ENCODE results near the gene TFEB. TPM values are rescaled to one million over a fixed set of nuclear protein-coding genes. Genes with fewer than 3 reads are reported as not detected.

The TFEB gene
- total RNA-seq, 1 donor from 2014 or later, result 36.5 TPM

DNA sequence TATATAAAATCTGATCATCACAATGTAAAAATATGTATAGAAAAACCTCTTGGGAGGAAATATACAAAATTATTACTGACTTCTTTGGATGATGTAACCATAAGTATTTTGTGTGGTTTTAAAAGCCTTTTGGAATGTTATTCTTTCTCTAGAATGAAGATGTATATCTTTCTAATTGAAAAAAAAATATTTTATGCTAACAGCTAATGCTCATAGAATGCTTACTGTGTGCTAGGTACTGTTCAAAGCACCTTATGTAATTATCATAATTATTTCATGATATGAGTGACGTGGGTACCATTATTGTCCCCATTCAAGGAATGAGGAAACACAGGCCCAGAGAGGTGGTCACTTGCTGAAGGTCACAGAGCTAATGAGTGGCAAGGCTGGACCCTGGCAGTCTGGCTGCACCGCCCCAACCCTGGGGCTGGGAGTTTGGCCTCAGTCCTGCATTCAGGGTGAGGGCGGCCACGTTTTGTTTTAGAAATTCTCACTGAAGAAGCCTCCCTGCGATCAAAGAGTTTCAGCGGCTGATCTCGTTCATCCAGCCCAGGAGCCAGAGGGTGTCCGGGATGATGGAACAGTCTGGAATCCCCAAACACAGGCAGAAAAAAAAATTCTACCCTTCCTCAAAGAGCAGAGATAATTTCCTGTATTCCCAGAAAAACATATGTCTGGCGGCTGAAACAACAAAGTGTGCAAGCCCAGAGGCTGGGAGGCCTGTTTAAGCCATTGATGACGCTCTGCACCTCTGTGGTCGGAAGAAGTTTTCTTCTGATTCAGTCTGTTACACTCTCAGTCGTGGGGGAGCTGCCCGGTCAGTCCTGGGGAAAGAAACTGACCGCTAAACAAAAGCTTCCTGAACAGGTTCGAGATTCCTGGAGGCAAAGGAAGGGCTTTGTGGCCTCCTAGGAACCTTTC lies 37.3 kb downstream of the TFEB start:
- intact Hi-C loops (cut with DNase I), result no loop called here
- Histone ChIP-seq H3K4me3 (no peak overlapping the region), H3K36me3 (peaks cover 16% of the 10 kb centered on the region), H3K27me3 (ENCODE audit: low read depth) (no peaks in the 10 kb centered on the region), H3K4me1 (peaks cover 5% of the 10 kb centered on the region), H3K27ac (no peak overlapping the region), H3K9me3 (no peaks in the 10 kb centered on the region)
- no peak for ATAC-seq
- TF ChIP-seq, protein P1, sequence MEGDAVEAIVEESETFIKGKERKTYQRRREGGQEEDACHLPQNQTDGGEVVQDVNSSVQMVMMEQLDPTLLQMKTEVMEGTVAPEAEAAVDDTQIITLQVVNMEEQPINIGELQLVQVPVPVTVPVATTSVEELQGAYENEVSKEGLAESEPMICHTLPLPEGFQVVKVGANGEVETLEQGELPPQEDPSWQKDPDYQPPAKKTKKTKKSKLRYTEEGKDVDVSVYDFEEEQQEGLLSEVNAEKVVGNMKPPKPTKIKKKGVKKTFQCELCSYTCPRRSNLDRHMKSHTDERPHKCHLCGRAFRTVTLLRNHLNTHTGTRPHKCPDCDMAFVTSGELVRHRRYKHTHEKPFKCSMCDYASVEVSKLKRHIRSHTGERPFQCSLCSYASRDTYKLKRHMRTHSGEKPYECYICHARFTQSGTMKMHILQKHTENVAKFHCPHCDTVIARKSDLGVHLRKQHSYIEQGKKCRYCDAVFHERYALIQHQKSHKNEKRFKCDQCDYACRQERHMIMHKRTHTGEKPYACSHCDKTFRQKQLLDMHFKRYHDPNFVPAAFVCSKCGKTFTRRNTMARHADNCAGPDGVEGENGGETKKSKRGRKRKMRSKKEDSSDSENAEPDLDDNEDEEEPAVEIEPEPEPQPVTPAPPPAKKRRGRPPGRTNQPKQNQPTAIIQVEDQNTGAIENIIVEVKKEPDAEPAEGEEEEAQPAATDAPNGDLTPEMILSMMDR (IDR thresholded peaks at IDR 0.05), result no peak
- no peak for DNase-seq

GRCh38 chr6:41696788-41697187 lies 38.6 kb downstream of the TFEB start:
- peaks cover 16% of the 10 kb centered on the region for H3K36me3 ChIP-seq
- intact Hi-C loops (cut with DNase I), result no loop called here
- H3K27ac ChIP-seq, result no peak overlapping the region
- peaks cover 5% of the 10 kb centered on the region for H3K4me1 ChIP-seq
- no peaks in the 10 kb centered on the region for H3K27me3 ChIP-seq (ENCODE audit: low read depth)
- no peak for ATAC-seq
- H3K9me3 ChIP-seq, result no peaks in the 10 kb centered on the region
- H3K4me3 ChIP-seq, result no peak overlapping the region
- TF ChIP-seq, protein P1 (IDR thresholded peaks at IDR 0.05), result no peak
- DNase-seq, result no peak

- DNase-seq (no peak), ATAC-seq (no peak)
- TF ChIP-seq, protein P1 (IDR thresholded peaks at IDR 0.05), result no peak
- Histone ChIP-seq H3K27ac (no peak overlapping the region), H3K27me3 (ENCODE audit: low read depth) (no peaks in the 10 kb centered on the region), H3K4me3 (no peak overlapping the region), H3K36me3 (peaks cover 24% of the 10 kb centered on the region), H3K9me3 (no peaks in the 10 kb centered on the region), H3K4me1 (peaks cover 5% of the 10 kb centered on the region)
- intact Hi-C loops (cut with DNase I), result no loop called here
Observed at GRCh38 chr6:41695825-41696224, 39.6 kb downstream of the TFEB start.

- peaks cover 5% of the 10 kb centered on the region for H3K4me1 ChIP-seq
- H3K9me3 ChIP-seq, result no peaks in the 10 kb centered on the region
- ATAC-seq, result no peak
- H3K36me3 ChIP-seq, result peaks cover 33% of the 10 kb centered on the region
- H3K27ac ChIP-seq, result no peak overlapping the region
- TF ChIP-seq, protein P1 (IDR thresholded peaks at IDR 0.05), result no peak
- H3K27me3 ChIP-seq (ENCODE audit: low read depth), result no peaks in the 10 kb centered on the region
- DNase-seq, result no peak
- H3K4me3 ChIP-seq, result no peak overlapping the region
- intact Hi-C loops (cut with DNase I), result no loop called here
Observed at GRCh38 chr6:41694815-41695526, 40.4 kb downstream of the TFEB start.

DNA sequence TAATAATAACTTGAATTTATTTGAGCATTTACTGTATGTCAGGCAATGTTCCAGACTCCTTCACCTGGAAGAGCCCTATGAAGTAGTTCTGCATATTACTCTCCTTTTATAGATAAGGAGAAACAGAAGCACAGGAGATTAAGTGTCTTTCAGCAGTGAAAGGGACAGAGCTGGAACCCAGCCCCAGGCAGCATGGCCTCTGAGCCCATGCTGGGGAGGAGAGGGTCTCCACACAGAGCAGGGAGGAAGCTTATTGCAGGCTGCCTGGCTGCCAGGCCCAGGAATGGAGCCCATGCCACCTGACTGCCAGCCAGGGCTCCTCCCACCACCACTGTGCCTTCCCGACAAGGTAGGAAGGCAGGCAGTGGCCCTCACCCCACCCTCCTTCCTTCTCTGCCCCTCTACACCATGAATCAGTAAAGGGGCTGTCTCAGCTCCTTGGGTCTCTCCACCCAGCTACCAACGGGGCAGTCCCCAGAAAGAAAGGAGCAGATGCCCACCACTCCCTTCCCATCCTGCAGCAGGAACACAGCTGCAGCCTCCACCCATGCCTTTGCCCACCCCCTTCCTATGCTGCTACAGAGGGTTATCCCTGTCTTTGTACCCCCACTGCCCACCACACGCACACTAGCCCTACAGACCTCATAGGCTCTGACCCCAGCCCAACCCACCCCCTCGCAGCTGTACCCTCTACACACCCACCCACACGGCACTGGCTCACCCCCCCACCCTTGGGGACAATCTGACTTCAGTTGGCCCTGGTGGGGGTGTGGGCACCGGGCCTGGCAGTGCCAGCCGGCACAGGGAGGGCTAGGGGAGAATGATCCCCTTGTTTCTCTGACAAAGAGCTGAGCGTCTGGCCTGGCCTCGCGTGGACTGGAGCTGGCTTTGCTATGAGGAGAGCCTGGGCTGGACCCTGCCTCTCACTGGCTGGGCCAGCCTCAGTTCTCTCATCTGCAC lies 41.8 kb downstream of the TFEB start:
- ATAC-seq (peak in 1 of 2 donors; percentile 22), DNase-seq (peak; percentile 39)
- H3K27ac ChIP-seq, result no peak overlapping the region
- H3K27me3 ChIP-seq (ENCODE audit: low read depth), result no peaks in the 10 kb centered on the region
- peaks cover 37% of the 10 kb centered on the region for H3K36me3 ChIP-seq
- no peak overlapping the region for H3K4me3 ChIP-seq
- TF ChIP-seq, protein P1 (IDR thresholded peaks at IDR 0.05), result no peak
- H3K9me3 ChIP-seq, result no peaks in the 10 kb centered on the region
- intact Hi-C loops (cut with DNase I), result no loop called here
- peaks cover under 1% of the 10 kb centered on the region for H3K4me1 ChIP-seq

Measured in lower lobe of right lung (tissue), 2 donors.